Cortex of kidney (tissue), 1 donor: Measurements from ENCODE around the gene KRT83.
"Not testable (repeated sequence)": the region's sequence is repeated elsewhere in the genome, so short reads cannot be mapped to it uniquely, and the experiment has no call there.

Experiments used
- DNase-seq: peaks from one replicate; lab custom pipeline; 2025; lab: John Stamatoyannopoulos, UW

Gene KRT83

GRCh38 chr12:52308806-52309425 lies 12.3 kb downstream of the KRT83 start:
- no peak for DNase-seq

GRCh38 chr12:52307836-52308805 lies 13.1 kb downstream of the KRT83 start:
- no peak for DNase-seq

DNA sequence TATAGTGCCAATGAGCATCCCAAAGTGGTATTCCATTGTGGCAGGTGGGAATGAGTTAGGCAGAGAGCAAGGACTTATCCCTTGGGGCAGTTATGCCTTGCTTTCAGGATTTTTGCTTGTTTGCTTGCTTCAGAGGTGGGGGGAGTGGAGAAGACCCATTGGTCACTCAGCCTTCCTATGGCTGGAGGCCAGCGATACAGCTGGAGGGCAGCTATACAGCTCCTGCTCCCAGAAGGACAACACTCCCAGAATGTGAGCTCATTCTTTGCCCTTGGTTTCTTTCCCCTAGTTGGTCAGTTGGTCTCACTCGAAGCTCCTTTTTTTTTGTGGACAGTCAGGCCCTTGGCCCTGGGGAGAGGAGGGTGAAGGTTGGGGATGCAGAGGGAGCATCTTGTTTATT lies 14.5 kb downstream of the KRT83 start:
- no peak for DNase-seq

GRCh38 chr12:52305921-52306705 lies 15.1 kb downstream of the KRT83 start:
- DNase-seq: no peak

- DNase-seq: not testable (repeated sequence)
These were observed 16.2 kb downstream of the KRT83 start for GRCh38 chr12:52304941-52305411.

GRCh38 chr12:52302242-52302914 lies 18.8 kb downstream of the KRT83 start:
- DNase-seq: not testable (repeated sequence)

GRCh38 chr12:52301721-52302120 lies 19.5 kb downstream of the KRT83 start:
- DNase-seq: not testable (repeated sequence)

- DNase-seq: no peak
These were observed 20.2 kb downstream of the KRT83 start for GRCh38 chr12:52300796-52301691.

DNA sequence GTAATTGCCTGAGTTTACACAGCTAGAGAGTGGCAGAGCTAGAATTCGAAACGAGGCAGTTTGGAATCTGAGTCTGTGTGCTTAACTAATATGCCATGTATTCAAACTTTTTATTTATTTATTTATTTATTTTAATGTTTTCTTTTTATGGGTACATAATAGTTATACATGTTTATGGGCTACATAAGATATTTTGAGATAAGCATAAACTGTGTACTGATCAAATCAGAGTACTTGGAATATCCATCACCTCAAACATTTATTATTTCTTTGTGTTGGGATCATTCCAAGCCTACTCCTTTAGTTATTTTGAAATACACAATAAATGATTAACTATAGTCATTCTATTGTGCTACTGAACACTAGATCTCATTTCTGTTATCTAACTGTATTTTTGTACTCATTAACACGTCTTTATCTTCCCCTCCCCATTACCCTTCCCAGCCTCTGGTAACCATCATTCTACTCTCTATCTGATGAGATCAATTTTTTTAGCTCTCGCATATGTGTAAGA lies 22.5 kb downstream of the KRT83 start:
- no peak for DNase-seq

DNA sequence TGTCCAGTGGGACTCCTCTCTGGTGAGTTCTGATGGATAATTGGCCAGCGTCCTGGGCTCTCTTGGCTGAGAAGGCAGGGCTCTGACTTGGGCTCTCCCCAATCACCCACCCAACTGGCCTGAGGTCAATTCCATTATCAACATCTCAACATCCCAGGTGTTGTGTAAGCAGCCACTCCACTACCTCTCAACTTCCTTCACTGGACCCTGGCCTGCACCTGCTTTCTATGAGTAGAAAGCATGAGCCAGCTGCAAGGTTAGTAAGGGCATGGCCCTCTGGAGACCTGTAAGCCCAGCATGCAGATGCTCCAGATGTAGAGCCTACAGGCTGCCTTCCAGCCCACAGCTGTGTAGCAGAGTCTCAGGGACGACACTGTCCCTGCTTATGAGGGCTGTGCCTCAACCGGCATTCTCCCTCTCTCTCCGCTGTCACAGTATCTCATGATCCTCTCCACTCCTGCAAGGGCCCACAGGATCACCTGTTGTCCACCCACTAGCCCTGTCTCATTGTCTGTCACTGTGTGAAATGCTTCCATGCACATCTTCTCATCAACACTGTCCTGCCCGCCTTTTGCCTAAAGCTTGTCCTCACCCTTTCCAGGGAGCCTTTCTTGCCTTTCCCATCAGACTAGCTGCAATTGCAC lies 24.5 kb downstream of the KRT83 start:
- DNase-seq: no peak

GRCh38 chr12:52295663-52296062 lies 25.5 kb downstream of the KRT83 start:
- no peak for DNase-seq

DNA sequence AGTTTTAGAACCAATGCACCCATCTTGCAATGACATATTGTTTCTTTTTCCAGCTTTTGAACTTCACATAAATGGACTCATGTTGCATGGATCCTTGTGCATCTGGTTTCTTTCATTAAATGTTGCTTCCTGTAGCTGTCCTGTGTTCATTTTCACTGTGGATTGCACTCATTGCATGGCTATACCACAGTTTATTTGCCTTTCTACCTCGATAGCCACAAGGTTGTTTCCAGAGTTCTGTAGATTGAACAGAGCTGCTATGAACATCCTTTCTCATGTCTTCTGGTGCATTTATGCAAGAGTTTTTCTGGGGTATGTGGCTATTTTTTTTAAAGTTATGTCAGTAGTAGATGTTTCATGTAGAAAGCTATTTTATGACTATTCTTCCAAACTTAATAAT lies 26.4 kb downstream of the KRT83 start:
- no peak for DNase-seq

DNA sequence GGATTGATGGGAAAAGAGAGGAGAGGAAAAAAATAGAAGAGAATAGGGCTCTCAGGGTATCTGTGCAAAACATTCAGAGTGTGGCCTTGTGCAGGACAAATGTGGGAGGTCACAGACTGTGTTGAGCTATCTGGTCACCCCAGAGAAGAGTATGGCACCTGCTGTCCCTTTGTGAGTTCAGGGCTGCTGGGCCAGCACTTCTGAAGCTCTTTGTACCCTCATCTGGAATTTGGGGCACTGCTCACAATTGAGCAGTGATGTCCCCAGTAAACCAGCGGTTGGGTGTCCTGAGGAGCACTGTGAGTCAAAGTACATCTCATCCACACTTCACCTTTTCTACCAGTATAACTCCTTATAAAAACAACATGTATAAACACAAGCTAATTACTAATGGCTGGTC lies 27.3 kb downstream of the KRT83 start:
- no peak for DNase-seq

DNA sequence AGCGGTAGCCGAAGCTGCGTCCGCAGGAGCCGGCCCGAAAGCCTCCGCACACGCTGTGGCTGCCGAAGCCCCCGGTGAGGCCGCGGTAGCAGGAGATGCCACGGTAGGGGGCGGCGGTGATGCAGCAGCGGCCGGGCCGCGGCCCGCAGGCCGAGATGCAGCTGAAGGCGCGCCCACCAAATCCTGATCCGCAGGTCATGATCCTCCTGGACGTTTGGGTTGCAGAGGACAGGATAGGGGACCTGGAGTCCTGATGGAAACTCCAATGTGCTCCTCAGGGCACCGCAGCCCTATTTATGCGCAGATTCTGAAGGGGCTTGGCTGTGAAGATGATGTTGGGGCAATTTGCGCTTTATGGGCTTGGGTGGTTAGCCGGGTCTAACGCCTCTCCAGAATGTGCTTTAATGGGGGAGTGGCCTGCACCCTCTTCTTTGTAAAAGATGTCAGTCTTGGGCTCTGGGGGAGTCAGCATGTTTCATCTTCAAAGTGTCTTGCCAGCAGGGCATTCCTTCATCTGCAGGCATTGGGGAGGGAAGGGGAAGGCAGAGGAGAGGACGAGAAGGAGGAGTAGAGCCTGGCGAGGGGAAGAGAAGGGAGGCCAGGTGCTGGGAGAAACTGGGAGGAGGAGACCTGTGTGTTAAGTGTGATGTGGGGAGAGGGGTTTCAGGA lies 29.8 kb downstream of the KRT83 start, which contains the start of gene KRT81:
KRT81 (minus strand) TSS at position 268 of the 669 bp plus-strand sequence; CDS start at position 199, 69 bp downstream.
- no peak for DNase-seq

DNA sequence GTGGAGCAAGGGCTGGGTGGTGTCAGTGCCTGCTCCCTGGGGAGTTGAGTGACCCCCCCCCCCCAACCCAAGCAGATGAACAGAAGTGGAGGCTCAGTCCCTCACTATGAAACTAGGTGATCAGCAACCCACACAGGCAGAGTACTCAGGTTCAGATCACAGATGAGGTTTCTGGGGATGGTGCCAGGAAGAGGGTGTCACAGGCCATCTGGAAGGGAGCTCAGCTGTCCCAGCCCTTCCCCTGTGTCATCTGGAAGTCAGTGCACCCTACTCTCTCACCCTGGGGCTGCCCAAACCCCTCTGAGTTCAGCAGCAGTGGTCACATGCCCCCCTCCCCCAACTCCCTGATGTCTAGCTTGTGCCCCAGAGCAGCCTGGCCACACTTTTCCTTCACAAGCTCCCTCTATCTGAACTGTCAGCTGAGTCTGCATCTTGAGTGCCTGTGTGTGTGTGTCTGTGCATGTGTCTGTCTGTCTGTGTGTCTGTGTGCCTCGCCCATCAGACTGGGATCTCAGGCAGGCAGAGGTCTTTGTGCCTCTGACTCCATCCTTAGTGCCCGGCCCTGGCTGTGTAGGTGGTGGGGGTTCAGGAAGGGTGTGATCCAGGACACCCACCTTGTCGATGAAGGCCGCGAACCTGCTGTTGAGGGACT lies 30.6 kb downstream of the KRT83 start:
- DNase-seq: not testable (repeated sequence)

DNA sequence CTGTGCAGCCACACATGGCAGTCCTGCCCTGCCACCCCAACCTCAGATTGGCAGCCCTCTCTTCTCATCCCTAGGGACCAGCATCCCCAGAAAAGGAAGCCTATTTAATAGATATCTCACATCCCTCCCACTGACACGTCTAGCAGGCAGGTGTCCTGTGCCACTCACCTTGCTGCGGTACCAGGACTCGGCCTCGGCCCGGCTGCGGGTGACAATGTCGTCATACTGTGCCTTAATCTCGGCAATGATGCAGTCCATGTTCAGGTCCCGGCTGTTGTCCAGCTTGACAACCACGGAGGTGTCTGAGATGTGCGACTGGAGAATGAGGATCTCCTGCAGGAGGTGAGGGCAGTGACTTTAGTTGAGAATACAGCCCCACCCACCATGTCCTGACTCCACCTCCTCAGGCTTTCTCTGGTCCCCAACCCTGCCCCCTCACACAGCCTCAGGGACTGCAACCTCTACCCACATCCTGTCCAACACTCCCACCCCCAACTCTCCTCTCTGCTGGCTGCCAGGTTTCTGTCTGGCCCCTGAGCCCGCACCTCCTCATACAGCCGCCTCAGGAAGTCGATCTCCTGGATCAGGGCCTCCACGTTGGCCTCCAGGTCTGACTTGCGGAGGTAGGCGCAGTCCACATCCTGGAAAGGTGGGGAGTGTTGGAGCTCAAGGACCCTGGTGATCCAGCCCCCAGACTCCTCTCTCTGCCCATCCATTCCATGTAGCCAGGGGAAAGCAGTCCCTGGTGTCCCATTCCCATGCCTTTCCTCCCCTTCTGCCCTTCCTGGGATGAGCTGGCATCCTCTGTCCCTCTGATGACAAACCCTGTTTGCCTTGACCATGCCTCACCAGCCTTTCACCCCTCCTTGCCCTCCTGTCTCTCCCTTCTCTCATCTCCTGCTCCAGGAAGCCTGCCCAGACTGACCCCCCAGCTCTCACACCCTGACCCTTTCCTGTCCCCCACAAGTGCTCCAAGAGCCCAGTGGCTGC lies 33.1 kb downstream of the KRT83 start:
- not testable (repeated sequence) for DNase-seq
